Measurements from ENCODE around the gene CBLN4. TPM values are rescaled to one million over a fixed set of nuclear protein-coding genes. Genes with fewer than 3 reads are reported as not detected.

CBLN4 gene
- polyA plus RNA-seq: under 1 TPM in 2 of 4 donors, not detected in 2; 0.04 to 0.69 TPM
- long read RNA-seq, donor 1: 0 reads
- long read RNA-seq, donor 2, partial matches to known transcripts: 0 of 1 reads
- long read RNA-seq, donor 2, other reads (novel, unspliced or antisense): 0 of 1 reads
- long read RNA-seq, donor 3, partial matches to known transcripts: 0 of 2 reads
- long read RNA-seq, donor 3, other reads (novel, unspliced or antisense): 0 of 2 reads
- long read RNA-seq, donor 4: 0 reads
- long read RNA-seq, donor 5, partial matches to known transcripts: 0 of 1 reads
- long read RNA-seq, donor 5, other reads (novel, unspliced or antisense): 0 of 1 reads
- long read RNA-seq, donor 6, partial matches to known transcripts: 0 of 2 reads
- long read RNA-seq, donor 6, other reads (novel, unspliced or antisense): 0 of 2 reads
- long read RNA-seq, donor 7: 0 reads
- long read RNA-seq, donor 8: 0 reads
- long read RNA-seq, donor 9: 0 reads
- long read RNA-seq, donor 10, partial matches to known transcripts: 0 of 1 reads
- long read RNA-seq, donor 10, other reads (novel, unspliced or antisense): 0 of 1 reads

DNA sequence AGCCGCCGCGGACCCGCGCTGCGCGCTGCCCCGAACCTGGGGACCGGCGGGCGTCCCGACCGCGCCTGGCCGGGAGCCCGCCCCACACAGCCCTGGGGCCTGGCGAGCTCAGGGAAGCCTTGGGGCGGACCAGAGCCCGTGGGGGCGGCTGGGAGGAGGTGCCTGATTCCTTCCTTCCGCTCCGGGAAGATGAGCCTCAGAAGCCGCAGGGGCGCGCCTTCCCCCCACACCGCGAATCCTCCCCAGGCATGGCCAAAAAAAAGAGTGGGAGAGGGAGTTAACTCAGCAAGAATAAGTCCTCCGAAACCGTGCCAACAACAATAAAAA lies at the start of gene CBLN4:
CBLN4 (minus strand) TSS at position 131 of the 327 bp plus-strand sequence. CDS start 1,348 bp downstream, outside the sequence.
- Histone ChIP-seq H3K36me3 (ENCODE audit: control insufficient read depth in 3 of 3, insufficient read depth in 2 of 3, low read depth in 1 of 3, low read length in 3 of 3) (no peaks in the 10 kb centered on the region), H3K4me3 (ENCODE audit: low read depth in 1 of 3, low read length in 3 of 3) (no peak within 1 kb of the TSS), H3K9me3 (ENCODE audit: control insufficient read depth in 2 of 2, insufficient read depth in 1 of 2, low read depth in 1 of 2, low read length in 1 of 2) (no peaks in the 10 kb centered on the region), H3K4me1 (ENCODE audit: control insufficient read depth in 3 of 3, insufficient read depth in 2 of 3, low read depth in 1 of 3, low read length in 2 of 3) (no peaks in the 10 kb centered on the region), H3K27ac (ENCODE audit: low read depth in 1 of 3, low read length in 2 of 3) (no peak within 1 kb of the TSS), H3K27me3 (ENCODE audit: control insufficient read depth in 3 of 3, insufficient read depth in 3 of 3, low read length in 3 of 3) (peaks cover 0 to 27% (median 8%) of the 10 kb centered on the region in 3 donors)
- DNase-seq (no peak), FAIRE-seq (no peak)
- 8 to 46% (median 36%) methylated on average over 23 to 29 of the region's 29 CpGs for WGBS, 3 donors

DNA sequence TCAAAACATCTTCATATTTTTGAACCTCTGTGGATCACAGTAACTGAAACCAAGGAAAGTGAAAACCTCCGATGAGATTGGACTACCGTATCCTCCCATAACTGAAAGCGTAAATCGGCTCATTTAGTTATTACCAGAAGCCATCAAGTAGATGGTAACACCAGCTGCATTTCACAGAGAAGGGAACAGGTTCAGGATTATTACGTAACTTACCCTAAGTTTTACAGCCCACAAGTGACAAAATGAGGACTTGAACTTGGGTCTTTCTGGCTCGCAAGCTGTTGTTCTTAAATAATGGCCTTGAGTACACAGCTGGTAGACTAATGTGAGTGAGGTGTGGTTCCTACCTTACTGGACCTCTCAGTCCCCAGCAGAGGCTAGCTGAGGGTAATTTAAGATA lies 37.9 kb upstream of the CBLN4 start:
- Histone ChIP-seq H3K27ac (ENCODE audit: low read depth in 1 of 3, low read length in 2 of 3) (no peak overlapping the region), H3K27me3 (ENCODE audit: control insufficient read depth in 3 of 3, insufficient read depth in 3 of 3, low read length in 3 of 3) (no peaks in the 10 kb centered on the region), H3K9me3 (ENCODE audit: control insufficient read depth in 2 of 2, insufficient read depth in 1 of 2, low read depth in 1 of 2, low read length in 1 of 2) (peaks cover 4 to 5% of the 10 kb centered on the region in 2 donors), H3K4me3 (ENCODE audit: low read depth in 1 of 3, low read length in 3 of 3) (no peak overlapping the region), H3K36me3 (ENCODE audit: control insufficient read depth in 3 of 3, insufficient read depth in 2 of 3, low read depth in 1 of 3, low read length in 3 of 3) (no peaks in the 10 kb centered on the region), H3K4me1 (ENCODE audit: control insufficient read depth in 3 of 3, insufficient read depth in 2 of 3, low read depth in 1 of 3, low read length in 2 of 3) (no peaks in the 10 kb centered on the region)
- no peak for FAIRE-seq
- WGBS, 3 donors: 76 to 90% (median 79%) methylated on average over 6 of the region's 6 CpGs
- no peak for DNase-seq

DNA sequence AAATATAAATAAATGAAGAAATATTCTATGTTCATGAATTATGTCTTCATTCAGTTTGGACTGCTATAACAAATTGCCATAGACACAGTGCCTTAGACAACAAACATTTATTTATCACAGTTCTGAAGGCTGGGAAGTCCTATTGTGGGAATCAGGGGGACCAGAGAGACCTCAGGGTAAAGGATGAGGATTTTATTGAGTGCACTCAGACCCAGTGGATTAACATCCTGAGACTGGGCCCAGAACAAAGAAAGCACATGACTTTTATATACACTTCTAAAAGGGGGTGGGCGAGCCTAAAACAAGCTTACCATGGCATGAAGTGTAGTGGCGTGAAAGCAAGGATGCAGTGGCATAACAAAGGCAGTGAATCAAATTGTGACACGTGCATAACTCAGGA lies 26.9 kb upstream of the CBLN4 start:
- Histone ChIP-seq H3K27me3 (ENCODE audit: control insufficient read depth in 3 of 3, insufficient read depth in 3 of 3, low read length in 3 of 3) (no peaks in the 10 kb centered on the region), H3K36me3 (ENCODE audit: control insufficient read depth in 3 of 3, insufficient read depth in 2 of 3, low read depth in 1 of 3, low read length in 3 of 3) (no peaks in the 10 kb centered on the region), H3K4me3 (ENCODE audit: low read depth in 1 of 3, low read length in 3 of 3) (no peak overlapping the region), H3K27ac (ENCODE audit: low read depth in 1 of 3, low read length in 2 of 3) (no peak overlapping the region), H3K9me3 (ENCODE audit: control insufficient read depth in 2 of 2, insufficient read depth in 1 of 2, low read depth in 1 of 2, low read length in 1 of 2) (peaks cover 0 to 13% of the 10 kb centered on the region in 2 donors), H3K4me1 (ENCODE audit: control insufficient read depth in 3 of 3, insufficient read depth in 2 of 3, low read depth in 1 of 3, low read length in 2 of 3) (no peaks in the 10 kb centered on the region)
- DNase-seq: no peak
- FAIRE-seq: no peak
- 41 to 57% (median 55%) methylated on average over 3 of the region's 3 CpGs for WGBS, 3 donors

DNA sequence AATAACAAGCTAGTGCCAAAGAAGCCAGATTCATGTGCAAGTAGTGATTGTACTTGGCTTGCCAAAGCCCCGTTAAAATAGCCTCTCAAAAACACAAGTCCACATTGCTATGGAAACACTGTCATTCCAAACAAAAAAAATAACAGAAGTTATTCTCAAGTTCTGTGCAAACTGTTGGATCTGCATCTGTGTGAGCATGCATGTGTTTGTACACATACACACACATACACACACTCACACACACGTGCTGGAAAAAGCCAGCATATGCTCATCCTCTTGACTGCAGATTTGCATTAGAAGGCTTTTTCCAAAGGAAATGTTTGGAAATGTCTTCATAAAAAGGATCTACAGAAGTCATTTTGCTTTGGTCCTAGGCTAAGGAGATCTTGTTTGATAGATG lies 13.4 kb upstream of the CBLN4 start:
- FAIRE-seq (no peak), DNase-seq (no peak)
- WGBS, 3 donors: 65 to 74% (median 66%) methylated on average over 2 of the region's 2 CpGs
- H3K36me3 ChIP-seq (ENCODE audit: control insufficient read depth in 3 of 3, insufficient read depth in 2 of 3, low read depth in 1 of 3, low read length in 3 of 3): no peaks in the 10 kb centered on the region
- peaks cover 0 to 2% of the 10 kb centered on the region in 2 donors for H3K9me3 ChIP-seq (ENCODE audit: control insufficient read depth in 2 of 2, insufficient read depth in 1 of 2, low read depth in 1 of 2, low read length in 1 of 2)
- H3K4me1 ChIP-seq (ENCODE audit: control insufficient read depth in 3 of 3, insufficient read depth in 2 of 3, low read depth in 1 of 3, low read length in 2 of 3): no peaks in the 10 kb centered on the region
- H3K27me3 ChIP-seq (ENCODE audit: control insufficient read depth in 3 of 3, insufficient read depth in 3 of 3, low read length in 3 of 3): no peaks in the 10 kb centered on the region
- H3K4me3 ChIP-seq (ENCODE audit: low read depth in 1 of 3, low read length in 3 of 3): no peak overlapping the region
- no peak overlapping the region for H3K27ac ChIP-seq (ENCODE audit: low read depth in 1 of 3, low read length in 2 of 3)

DNA sequence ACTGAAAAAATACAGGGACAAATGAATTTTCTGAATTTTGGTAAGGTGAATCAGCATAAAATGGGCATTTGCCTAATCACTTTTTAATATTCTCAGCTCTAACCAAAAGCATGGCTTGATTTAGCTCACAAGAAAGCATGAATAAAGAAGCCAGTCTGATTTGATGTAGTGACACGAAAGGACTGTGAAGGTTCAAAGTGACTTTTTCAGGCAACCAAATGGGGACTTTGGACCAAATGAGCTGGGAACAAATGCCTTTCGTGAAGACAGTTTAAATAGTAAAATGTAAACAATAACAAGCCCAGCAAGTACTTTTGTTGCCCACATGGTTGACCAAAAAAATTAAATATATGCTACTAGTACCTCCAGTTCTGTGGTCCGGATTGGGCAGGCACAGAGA lies 12.9 kb upstream of the CBLN4 start:
- no peak overlapping the region for H3K27ac ChIP-seq (ENCODE audit: low read depth in 1 of 3, low read length in 2 of 3)
- no peaks in the 10 kb centered on the region for H3K4me1 ChIP-seq (ENCODE audit: control insufficient read depth in 3 of 3, insufficient read depth in 2 of 3, low read depth in 1 of 3, low read length in 2 of 3)
- H3K36me3 ChIP-seq (ENCODE audit: control insufficient read depth in 3 of 3, insufficient read depth in 2 of 3, low read depth in 1 of 3, low read length in 3 of 3): no peaks in the 10 kb centered on the region
- peaks cover 0 to 2% of the 10 kb centered on the region in 2 donors for H3K9me3 ChIP-seq (ENCODE audit: control insufficient read depth in 2 of 2, insufficient read depth in 1 of 2, low read depth in 1 of 2, low read length in 1 of 2)
- DNase-seq: no peak
- no peak for FAIRE-seq
- WGBS, 3 donors: 55 to 71% (median 59%) methylated on average over 3 of the region's 3 CpGs
- no peaks in the 10 kb centered on the region for H3K27me3 ChIP-seq (ENCODE audit: control insufficient read depth in 3 of 3, insufficient read depth in 3 of 3, low read length in 3 of 3)
- H3K4me3 ChIP-seq (ENCODE audit: low read depth in 1 of 3, low read length in 3 of 3): no peak overlapping the region

DNA sequence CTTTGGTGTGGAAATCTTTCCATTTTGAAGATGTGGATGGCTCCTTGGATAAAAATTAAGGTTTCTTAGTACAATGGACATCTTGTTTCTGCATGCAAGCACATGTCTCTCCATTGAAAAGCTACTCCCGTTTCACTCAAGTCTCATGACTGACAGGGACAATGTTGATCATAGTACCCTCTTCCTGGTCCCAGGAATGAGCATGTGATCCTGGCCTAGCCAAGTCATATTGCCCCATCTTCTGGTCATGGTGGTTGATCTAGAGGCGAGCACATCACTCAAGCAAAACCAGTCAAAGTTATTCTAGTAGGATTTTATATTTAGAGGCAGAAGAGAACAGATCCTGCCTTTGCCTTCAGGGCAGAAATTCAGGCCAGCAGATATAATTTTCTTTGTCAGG lies 12.2 kb upstream of the CBLN4 start:
- DNase-seq (no peak), FAIRE-seq (no peak)
- Histone ChIP-seq H3K27me3 (ENCODE audit: control insufficient read depth in 3 of 3, insufficient read depth in 3 of 3, low read length in 3 of 3) (no peaks in the 10 kb centered on the region), H3K27ac (ENCODE audit: low read depth in 1 of 3, low read length in 2 of 3) (no peak overlapping the region), H3K36me3 (ENCODE audit: control insufficient read depth in 3 of 3, insufficient read depth in 2 of 3, low read depth in 1 of 3, low read length in 3 of 3) (no peaks in the 10 kb centered on the region), H3K4me3 (ENCODE audit: low read depth in 1 of 3, low read length in 3 of 3) (no peak overlapping the region), H3K9me3 (ENCODE audit: control insufficient read depth in 2 of 2, insufficient read depth in 1 of 2, low read depth in 1 of 2, low read length in 1 of 2) (peaks cover 0 to 2% of the 10 kb centered on the region in 2 donors), H3K4me1 (ENCODE audit: control insufficient read depth in 3 of 3, insufficient read depth in 2 of 3, low read depth in 1 of 3, low read length in 2 of 3) (no peaks in the 10 kb centered on the region)
- WGBS, 3 donors: 52 to 70% (median 56%) methylated on average over 2 of the region's 2 CpGs

DNA sequence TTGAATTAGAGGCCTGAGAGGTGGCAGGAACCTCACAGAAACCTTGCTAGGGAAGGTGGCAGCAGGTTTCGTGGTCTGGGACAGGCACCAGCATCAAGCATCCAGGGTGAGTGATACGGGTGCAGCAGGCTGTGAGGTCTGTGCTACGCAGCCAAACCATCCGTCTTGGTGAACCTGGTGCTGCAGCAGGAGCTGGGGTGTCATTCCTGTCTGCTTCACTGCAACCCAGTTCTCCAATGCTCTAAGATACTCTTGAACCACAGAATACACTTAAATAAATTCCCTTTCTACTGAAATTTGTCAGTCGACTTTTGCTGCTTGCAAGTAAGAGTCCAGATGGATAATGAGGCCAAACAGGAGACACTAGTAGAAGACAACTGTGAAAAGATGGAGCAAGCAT lies 9.7 kb upstream of the CBLN4 start:
- Histone ChIP-seq H3K9me3 (ENCODE audit: control insufficient read depth in 2 of 2, insufficient read depth in 1 of 2, low read depth in 1 of 2, low read length in 1 of 2) (peaks cover 0 to 2% of the 10 kb centered on the region in 2 donors), H3K27me3 (ENCODE audit: control insufficient read depth in 3 of 3, insufficient read depth in 3 of 3, low read length in 3 of 3) (no peaks in the 10 kb centered on the region), H3K27ac (ENCODE audit: low read depth in 1 of 3, low read length in 2 of 3) (no peak overlapping the region), H3K4me3 (ENCODE audit: low read depth in 1 of 3, low read length in 3 of 3) (no peak overlapping the region), H3K4me1 (ENCODE audit: control insufficient read depth in 3 of 3, insufficient read depth in 2 of 3, low read depth in 1 of 3, low read length in 2 of 3) (no peaks in the 10 kb centered on the region), H3K36me3 (ENCODE audit: control insufficient read depth in 3 of 3, insufficient read depth in 2 of 3, low read depth in 1 of 3, low read length in 3 of 3) (no peaks in the 10 kb centered on the region)
- FAIRE-seq (no peak), DNase-seq (no peak)
- 70 to 80% (median 70%) methylated on average over 5 of the region's 5 CpGs for WGBS, 3 donors

DNA sequence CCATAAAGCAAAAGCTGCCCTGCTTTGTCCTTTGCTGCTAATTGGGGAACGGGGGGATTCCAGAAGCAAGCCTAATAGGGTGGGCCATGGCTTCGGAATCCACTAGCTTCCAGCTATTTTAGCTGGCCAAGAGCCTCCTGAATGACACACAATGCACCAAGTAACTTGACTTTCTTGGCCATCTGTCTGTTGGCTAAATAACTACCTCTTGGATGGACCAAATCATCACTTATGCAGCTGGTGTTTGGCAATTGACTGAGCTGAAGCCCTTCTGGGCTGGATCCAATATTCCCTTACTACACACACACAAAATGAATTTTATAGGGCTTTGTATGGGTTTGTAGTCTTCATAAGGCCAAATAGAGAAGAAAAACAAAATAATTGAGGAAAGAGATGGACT lies 8.8 kb upstream of the CBLN4 start:
- no peak overlapping the region for H3K27ac ChIP-seq (ENCODE audit: low read depth in 1 of 3, low read length in 2 of 3)
- no peak overlapping the region for H3K4me3 ChIP-seq (ENCODE audit: low read depth in 1 of 3, low read length in 3 of 3)
- H3K27me3 ChIP-seq (ENCODE audit: control insufficient read depth in 3 of 3, insufficient read depth in 3 of 3, low read length in 3 of 3): no peaks in the 10 kb centered on the region
- DNase-seq: no peak
- 74 to 79% (median 75%) methylated on average over 2 of the region's 2 CpGs for WGBS, 3 donors
- no peaks in the 10 kb centered on the region for H3K4me1 ChIP-seq (ENCODE audit: control insufficient read depth in 3 of 3, insufficient read depth in 2 of 3, low read depth in 1 of 3, low read length in 2 of 3)
- H3K36me3 ChIP-seq (ENCODE audit: control insufficient read depth in 3 of 3, insufficient read depth in 2 of 3, low read depth in 1 of 3, low read length in 3 of 3): no peaks in the 10 kb centered on the region
- H3K9me3 ChIP-seq (ENCODE audit: control insufficient read depth in 2 of 2, insufficient read depth in 1 of 2, low read depth in 1 of 2, low read length in 1 of 2): peaks cover 0 to 2% of the 10 kb centered on the region in 2 donors
- FAIRE-seq: no peak
